OCI-LY1 (cell line): ENCODE data around the gene VTCN1.

Experiments used
- H2AFZ ChIP-seq: fragments of 200-600 bp; sonication (generic), shearing (Covaris generic); 2 replicates; pipeline ENCODE4 v1.6.0; 2014; ENCODE audit warnings: antibody characterized with exemption, mild to moderate bottlenecking, low read length
- H3F3A ChIP-seq: fragments of 200-600 bp; sonication (generic), shearing (Covaris generic); 2 replicates; pipeline ENCODE4 v1.6.0; 2014; ENCODE audit warnings: mild to moderate bottlenecking, antibody characterized with exemption, low read length, moderate library complexity; ENCODE audit not compliant: insufficient read depth
- H3K27ac ChIP-seq: fragments of 200-600 bp; sonication (generic); 2 replicates; pipeline ENCODE4 v1.5.1; 2014; ENCODE audit warnings: low read length, mixed run types, mild to moderate bottlenecking, low read depth; ENCODE audit not compliant: poor library complexity, severe bottlenecking
- H3K27me3 ChIP-seq: fragments of 200-600 bp; sonication (generic); 2 replicates; pipeline ENCODE4 v1.6.0; 2014; ENCODE audit warnings: antibody characterized with exemption, mild to moderate bottlenecking, low read length, moderate library complexity; ENCODE audit not compliant: insufficient read depth
- H3K36me3 ChIP-seq: fragments of 200-600 bp; sonication (generic); 2 replicates; pipeline ENCODE4 v1.6.1; 2014; ENCODE audit warnings: mild to moderate bottlenecking, antibody characterized with exemption, low read length, moderate library complexity, mixed read lengths; ENCODE audit not compliant: insufficient read depth
- H3K4me1 ChIP-seq: fragments of 200-600 bp; sonication (generic); 2 replicates; pipeline ENCODE4 v1.5.1; 2014; ENCODE audit warnings: mild to moderate bottlenecking, low read length, moderate library complexity; ENCODE audit not compliant: insufficient read depth, severe bottlenecking
- H3K4me2 ChIP-seq: fragments of 200-600 bp; sonication (generic), shearing (Covaris generic); 2 replicates; pipeline ENCODE4 v1.6.1; 2014; ENCODE audit warnings: low read length
- H3K4me3 ChIP-seq: fragments of 200-600 bp; sonication (generic); 2 replicates; pipeline ENCODE4 v1.5.1; 2014; ENCODE audit warnings: low read length, low read depth, mild to moderate bottlenecking, mixed read lengths; ENCODE audit not compliant: poor library complexity, severe bottlenecking
- H3K79me2 ChIP-seq: fragments of 200-600 bp; shearing (Covaris generic); 2 replicates; pipeline ENCODE4 v1.6.1; 2016; ENCODE audit warnings: mixed run types, low read length, mixed read lengths; ENCODE audit not compliant: insufficient read depth
- H3K9ac ChIP-seq: fragments of 200-600 bp; sonication (generic), shearing (Covaris generic); 2 replicates; pipeline ENCODE4 v1.6.1; 2014; ENCODE audit warnings: mild to moderate bottlenecking, low read length, mixed read lengths
- H3K9me2 ChIP-seq: fragments of 200-600 bp; sonication (generic), shearing (Covaris generic); 2 replicates; pipeline ENCODE4 v1.6.1; 2014; ENCODE audit warnings: low read depth, mild to moderate bottlenecking, low read length, mixed read lengths
- H3K9me3 ChIP-seq: fragments of 200-600 bp; shearing (Covaris generic); 2 replicates; pipeline ENCODE4 v1.6.1; 2014; ENCODE audit warnings: low read length, mixed read lengths
- H4K20me1 ChIP-seq: fragments of 200-600 bp; sonication (generic), shearing (Covaris generic); 2 replicates; pipeline ENCODE4 v1.6.0; 2016; ENCODE audit warnings: mild to moderate bottlenecking, low read length; ENCODE audit not compliant: insufficient read depth
- EZH2 ChIP-seq: fragments of 200-600 bp; sonication (generic), shearing (Covaris generic); IDR thresholded peaks from 2 replicates; pipeline ENCODE4 v1.8.0; 2017; ENCODE audit warnings: borderline replicate concordance, mixed run types, mild to moderate bottlenecking, antibody characterized with exemption, low read length, moderate library complexity, mixed read lengths
- TF ChIP-seq, protein P1 (sequence below): fragments of 200-600 bp; sonication (generic), shearing (Covaris generic); IDR thresholded peaks from 2 replicates; pipeline ENCODE4 v1.5.1; 2017; ENCODE audit warnings: mild to moderate bottlenecking, antibody characterized with exemption, low read length, moderate library complexity, mixed read lengths

Gene VTCN1

DNA sequence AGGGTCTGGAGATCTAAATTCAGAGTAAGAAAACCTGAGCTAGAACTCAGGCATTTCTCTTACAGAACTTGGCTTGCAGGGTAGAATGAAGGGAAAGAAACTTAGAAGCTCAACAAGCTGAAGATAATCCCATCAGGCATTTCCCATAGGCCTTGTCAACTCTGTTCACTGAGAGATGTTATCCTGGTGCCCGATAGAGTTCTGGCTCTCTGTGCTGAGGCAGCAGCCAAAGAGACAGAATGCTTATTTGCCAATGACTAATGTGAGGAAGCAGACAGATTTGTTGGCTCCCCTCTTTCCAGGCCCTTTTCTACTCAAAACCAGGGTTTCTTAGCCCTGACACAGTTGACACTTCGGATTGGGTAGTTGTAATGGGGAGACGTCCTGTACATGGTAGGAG lies 66.9 kb downstream of the VTCN1 start:
- Histone ChIP-seq H3F3A (no peaks in the 10 kb centered on the region), H3K27me3 (no peaks in the 10 kb centered on the region), H3K9ac (no peak overlapping the region), H4K20me1 (no peaks in the 10 kb centered on the region), H3K36me3 (no peaks in the 10 kb centered on the region), H3K4me3 (no peak overlapping the region), H3K4me2 (no peak overlapping the region), H3K9me2 (no peaks in the 10 kb centered on the region), H3K9me3 (no peaks in the 10 kb centered on the region), H2AFZ (no peak overlapping the region), H3K27ac (no peak overlapping the region), H3K4me1 (no peaks in the 10 kb centered on the region), H3K79me2 (no peaks in the 10 kb centered on the region)
- no peak for TF ChIP-seq EZH2
- TF ChIP-seq, protein P1, sequence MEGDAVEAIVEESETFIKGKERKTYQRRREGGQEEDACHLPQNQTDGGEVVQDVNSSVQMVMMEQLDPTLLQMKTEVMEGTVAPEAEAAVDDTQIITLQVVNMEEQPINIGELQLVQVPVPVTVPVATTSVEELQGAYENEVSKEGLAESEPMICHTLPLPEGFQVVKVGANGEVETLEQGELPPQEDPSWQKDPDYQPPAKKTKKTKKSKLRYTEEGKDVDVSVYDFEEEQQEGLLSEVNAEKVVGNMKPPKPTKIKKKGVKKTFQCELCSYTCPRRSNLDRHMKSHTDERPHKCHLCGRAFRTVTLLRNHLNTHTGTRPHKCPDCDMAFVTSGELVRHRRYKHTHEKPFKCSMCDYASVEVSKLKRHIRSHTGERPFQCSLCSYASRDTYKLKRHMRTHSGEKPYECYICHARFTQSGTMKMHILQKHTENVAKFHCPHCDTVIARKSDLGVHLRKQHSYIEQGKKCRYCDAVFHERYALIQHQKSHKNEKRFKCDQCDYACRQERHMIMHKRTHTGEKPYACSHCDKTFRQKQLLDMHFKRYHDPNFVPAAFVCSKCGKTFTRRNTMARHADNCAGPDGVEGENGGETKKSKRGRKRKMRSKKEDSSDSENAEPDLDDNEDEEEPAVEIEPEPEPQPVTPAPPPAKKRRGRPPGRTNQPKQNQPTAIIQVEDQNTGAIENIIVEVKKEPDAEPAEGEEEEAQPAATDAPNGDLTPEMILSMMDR, result no peak

GRCh38 chr1:117143172-117143571 lies 67.6 kb downstream of the VTCN1 start:
- Histone ChIP-seq H3K9me2 (no peaks in the 10 kb centered on the region), H3K9ac (no peak overlapping the region), H3K79me2 (no peaks in the 10 kb centered on the region)

DNA sequence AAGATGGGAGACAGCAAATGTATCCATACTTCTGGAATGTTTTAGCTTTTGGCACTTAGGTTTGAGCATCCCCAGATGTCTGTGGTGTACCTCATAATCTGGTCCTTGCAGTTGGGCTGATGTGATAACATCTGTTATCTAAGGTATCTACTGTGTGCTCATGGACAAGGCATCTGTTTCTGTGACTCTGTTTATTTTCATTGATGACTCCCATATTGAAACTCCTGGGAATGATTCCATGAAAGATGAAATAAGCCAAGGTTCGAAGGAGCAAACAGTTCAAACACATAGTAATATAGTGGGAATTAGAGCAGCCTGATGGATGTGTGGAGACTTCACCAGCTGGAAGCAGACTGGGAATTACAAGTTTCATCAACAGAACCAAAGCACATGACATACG lies 68.5 kb downstream of the VTCN1 start:
- no peaks in the 10 kb centered on the region for H3K9me2 ChIP-seq
- no peak overlapping the region for H3K4me2 ChIP-seq
- H3K4me1 ChIP-seq, result no peaks in the 10 kb centered on the region
- H4K20me1 ChIP-seq, result no peaks in the 10 kb centered on the region
- no peak overlapping the region for H2AFZ ChIP-seq
- H3K9me3 ChIP-seq, result no peaks in the 10 kb centered on the region
- H3K27ac ChIP-seq, result no peak overlapping the region
- H3K36me3 ChIP-seq, result no peaks in the 10 kb centered on the region
- no peaks in the 10 kb centered on the region for H3F3A ChIP-seq
- H3K9ac ChIP-seq, result no peak overlapping the region
- no peaks in the 10 kb centered on the region for H3K27me3 ChIP-seq
- H3K4me3 ChIP-seq, result no peak overlapping the region
- no peaks in the 10 kb centered on the region for H3K79me2 ChIP-seq
- no peak for TF ChIP-seq EZH2
- TF ChIP-seq, protein P1, result no peak

More at GRCh38 chr1:117143172-117143571, 67.6 kb downstream of the VTCN1 start:
- no peak overlapping the region for H2AFZ ChIP-seq
- no peak overlapping the region for H3K4me2 ChIP-seq
- H3K9me3 ChIP-seq, result no peaks in the 10 kb centered on the region
- H3F3A ChIP-seq, result no peaks in the 10 kb centered on the region
- no peaks in the 10 kb centered on the region for H3K27me3 ChIP-seq
- TF ChIP-seq, protein P1, result no peak
- no peak for TF ChIP-seq EZH2
- H4K20me1 ChIP-seq, result no peaks in the 10 kb centered on the region
- H3K27ac ChIP-seq, result no peak overlapping the region
- H3K4me3 ChIP-seq, result no peak overlapping the region
- no peaks in the 10 kb centered on the region for H3K4me1 ChIP-seq
- H3K36me3 ChIP-seq, result no peaks in the 10 kb centered on the region
